ENCODE data around the gene KCNJ9. TPM values are rescaled to one million over a fixed set of nuclear protein-coding genes. Genes with fewer than 3 reads are reported as not detected.

Gene KCNJ9
- total and polyA plus RNA-seq, 2 of the 4 experiments (the other 2 are of a cell fraction), result not detected

DNA sequence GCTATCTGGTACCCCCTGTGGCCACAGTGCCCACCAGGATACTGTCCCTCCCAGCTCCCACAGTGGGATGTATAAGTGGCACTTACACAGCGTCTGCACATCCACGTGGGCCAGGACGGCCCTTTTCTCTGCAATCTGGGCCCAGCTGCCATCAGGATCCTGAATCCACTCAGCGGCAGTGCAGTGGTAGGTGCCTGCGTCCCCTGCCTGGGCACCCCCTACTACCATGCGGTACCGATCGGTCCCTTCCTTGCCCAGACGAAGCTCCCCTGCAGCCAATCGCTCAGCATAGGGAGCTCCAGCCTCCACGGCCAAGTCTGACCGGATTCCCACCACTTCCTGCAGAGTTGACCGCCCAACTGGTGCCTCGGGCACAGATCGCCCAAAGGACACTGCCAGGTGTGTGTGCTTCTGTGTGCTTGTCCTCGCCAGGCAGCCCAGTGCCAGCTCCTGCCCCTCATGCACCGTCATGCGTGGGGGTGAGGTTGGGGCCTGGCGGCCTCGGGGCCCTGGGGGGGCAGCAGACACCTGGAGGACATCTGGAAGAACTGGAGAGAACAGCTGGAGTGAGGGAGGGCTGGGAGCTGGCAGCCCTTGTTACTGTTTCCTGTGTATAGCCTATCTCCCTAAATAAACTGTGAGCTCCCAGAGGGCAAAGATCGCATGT, 12.4 kb downstream of the KCNJ9 start:
- H3K27me3 ChIP-seq (ENCODE audit: control insufficient read depth, insufficient read depth, low read length), result no peaks in the 10 kb centered on the region
- 0 out of 2 replicates have a peak, but pooled peaks cover 5% of the 10 kb centered on the region for H4K20me1 ChIP-seq (ENCODE audit: insufficient read depth, low read length)
- ChIA-PET POLR2A (ENCODE audit: unreplicated experiment) (no interaction called here), CTCF (no interaction called here)
- H3K4me3 ChIP-seq (ENCODE audit: insufficient read depth, low read depth, low read length), result no peak overlapping the region
- no TSS peak for BruUV-seq (replicated peaks)
- in situ Hi-C loops (cut with MboI; ENCODE audit: low sequenced_read_pairs) (loop anchor here (10.0 kb wide), 1 partner anchor 261 kb away; no protein-coding TSS in a partner anchor), dilution Hi-C loops (cut with HindIII; ENCODE audit: low sequenced_read_pairs, unreplicated experiment) (no loop called here), intact Hi-C loops (cut with micrococcal nuclease) (no loop called here)
- no peak overlapping the region for H2BK15ac ChIP-seq (ENCODE audit: low read depth, low read length)
- no peak overlapping the region for H3K4me2 ChIP-seq (ENCODE audit: low read depth, low read length)
- no peak overlapping the region for H2BK120ac ChIP-seq (ENCODE audit: low read depth, low read length)
- H4K5ac ChIP-seq (ENCODE audit: low read depth, low read length), result no peak overlapping the region
- peaks cover 7% of the 10 kb centered on the region for H3K36me3 ChIP-seq (ENCODE audit: control insufficient read depth, insufficient read depth, low read length)
- WGBS, 2 experiments (ENCODE audit: extremely low coverage in 2 of 2, insufficient read length in 1 of 2), result 87% methylated on average over 15 of the region's 21 CpGs; no CpG with 5 or more reads in 1 of the 2 experiments
- no peak overlapping the region for H3K27ac ChIP-seq (ENCODE audit: insufficient read depth, low read length)
- ATAC-seq (ENCODE audit: low read depth) (no peak), DNase-seq (no peak)
- no peak overlapping the region for H3K4ac ChIP-seq (ENCODE audit: low read depth, low read length)
- H2AK9ac ChIP-seq (replicated peaks; ENCODE audit: low read depth, low read length, poor library complexity), result no peak overlapping the region
- H3K56ac ChIP-seq (ENCODE audit: extremely low read depth, insufficient read depth, low read length), result no peak overlapping the region
- no peak overlapping the region for H2AK5ac ChIP-seq (ENCODE audit: low read depth, low read length)
- no peak overlapping the region for H2AFZ ChIP-seq (replicated peaks; ENCODE audit: low read length, poor library complexity)
- H4K8ac ChIP-seq (ENCODE audit: low read depth in 2 of 2, low read length in 2 of 2), result no peak overlapping the region
- no peak overlapping the region for H3K23ac ChIP-seq (ENCODE audit: low read depth, low read length)
- H3K9ac ChIP-seq (ENCODE audit: low read depth, low read length), result no peak overlapping the region
- H3K79me1 ChIP-seq (ENCODE audit: low read depth in 1 of 2, low read length in 2 of 2), result peaks cover 0 to 20% of the 10 kb centered on the region in 2 experiments; a peak in 3 of 4 replicates
- no peak overlapping the region for H2BK5ac ChIP-seq (ENCODE audit: low read depth, low read length, poor library complexity, severe bottlenecking)
- no peak overlapping the region for H4K91ac ChIP-seq (ENCODE audit: insufficient read depth, low read depth, low read length)
- H3K9me3 ChIP-seq (ENCODE audit: control insufficient read depth, insufficient read depth, low read length), result no peaks in the 10 kb centered on the region
- H3K14ac ChIP-seq (replicated peaks; ENCODE audit: low read depth, low read length), result no peak overlapping the region
- peaks cover 5% of the 10 kb centered on the region for H3K4me1 ChIP-seq (ENCODE audit: control insufficient read depth, insufficient read depth, low read length)
- no peak overlapping the region for H2BK20ac ChIP-seq (ENCODE audit: low read depth, low read length)
- no peaks in the 10 kb centered on the region for H3K9me1 ChIP-seq (ENCODE audit: insufficient read depth, low read length)
- TF ChIP-seq BHLHE40 (IDR thresholded peaks at IDR 0.05; ENCODE audit: low read depth, low read length) (no peak), MXI1 (IDR thresholded peaks at IDR 0.05; ENCODE audit: borderline replicate concordance, low read depth, low read length) (no peak), POLR2A (IDR thresholded peaks at IDR 0.05; ENCODE audit: low read depth, low read length) (no peak), USF2 (IDR thresholded peaks at IDR 0.05; ENCODE audit: low read depth, low read length) (no peak), RCOR1 (IDR thresholded peaks at IDR 0.05; ENCODE audit: insufficient replicate concordance, low read length) (no peak), RFX5 (IDR thresholded peaks at IDR 0.05; ENCODE audit: low read depth, low read length) (no peak), RAD21 (IDR thresholded peaks at IDR 0.05; ENCODE audit: low read length) (no peak), MAFK (IDR thresholded peaks at IDR 0.05; ENCODE audit: low read depth, low read length) (no peak), MAZ (IDR thresholded peaks at IDR 0.05; ENCODE audit: borderline replicate concordance, low read depth, low read length) (no peak), SMC3 (IDR thresholded peaks at IDR 0.05; ENCODE audit: low read depth, low read length) (no peak), CHD1 (IDR thresholded peaks at IDR 0.05; ENCODE audit: low read depth, low read length) (no peak), ELK1 (IDR thresholded peaks at IDR 0.05; ENCODE audit: borderline replicate concordance, low read depth, low read length) (no peak), CEBPB (IDR thresholded peaks at IDR 0.05; ENCODE audit: low read depth, low read length) (no peak), NFE2L2 (IDR thresholded peaks at IDR 0.05; ENCODE audit: low read depth, low read length) (no peak), FOS (IDR thresholded peaks at IDR 0.05; ENCODE audit: low read depth, low read length) (no peak)
- TF ChIP-seq, protein P1, sequence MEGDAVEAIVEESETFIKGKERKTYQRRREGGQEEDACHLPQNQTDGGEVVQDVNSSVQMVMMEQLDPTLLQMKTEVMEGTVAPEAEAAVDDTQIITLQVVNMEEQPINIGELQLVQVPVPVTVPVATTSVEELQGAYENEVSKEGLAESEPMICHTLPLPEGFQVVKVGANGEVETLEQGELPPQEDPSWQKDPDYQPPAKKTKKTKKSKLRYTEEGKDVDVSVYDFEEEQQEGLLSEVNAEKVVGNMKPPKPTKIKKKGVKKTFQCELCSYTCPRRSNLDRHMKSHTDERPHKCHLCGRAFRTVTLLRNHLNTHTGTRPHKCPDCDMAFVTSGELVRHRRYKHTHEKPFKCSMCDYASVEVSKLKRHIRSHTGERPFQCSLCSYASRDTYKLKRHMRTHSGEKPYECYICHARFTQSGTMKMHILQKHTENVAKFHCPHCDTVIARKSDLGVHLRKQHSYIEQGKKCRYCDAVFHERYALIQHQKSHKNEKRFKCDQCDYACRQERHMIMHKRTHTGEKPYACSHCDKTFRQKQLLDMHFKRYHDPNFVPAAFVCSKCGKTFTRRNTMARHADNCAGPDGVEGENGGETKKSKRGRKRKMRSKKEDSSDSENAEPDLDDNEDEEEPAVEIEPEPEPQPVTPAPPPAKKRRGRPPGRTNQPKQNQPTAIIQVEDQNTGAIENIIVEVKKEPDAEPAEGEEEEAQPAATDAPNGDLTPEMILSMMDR (conservative IDR thresholded peaks at IDR 0.05; ENCODE audit: low read depth, low read length), result no peak
- no peak overlapping the region for H3K18ac ChIP-seq (ENCODE audit: low read depth, low read length)

Data from IMR-90 (cell line).